Measurements from ENCODE around the gene KRT71.

The KRT71 gene

DNA sequence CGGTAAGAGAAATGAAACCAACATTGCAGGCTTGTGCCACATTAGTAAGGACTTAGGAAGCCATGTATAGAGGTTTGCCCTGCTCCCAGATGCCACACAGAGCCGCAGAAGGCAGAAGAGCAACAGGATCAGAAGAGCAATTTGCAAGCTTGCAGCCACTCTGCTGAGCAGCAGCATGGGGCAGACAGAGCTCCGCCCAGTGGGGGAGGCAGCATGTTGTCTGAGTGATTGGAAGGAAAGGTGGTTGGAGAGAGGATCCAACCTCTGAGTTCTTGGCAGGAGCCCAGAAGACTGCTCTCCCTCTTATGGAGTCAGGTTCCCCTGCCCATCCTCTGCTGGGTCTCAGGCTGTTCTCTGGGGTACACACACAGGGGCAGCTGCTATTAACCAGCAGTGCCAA is 57.6 kb downstream of the KRT71 start:
- no peak overlapping the region for H3K4me3 ChIP-seq (ENCODE audit: low read depth in 1 of 2, low read length in 1 of 2)
- TF ChIP-seq, protein P1, sequence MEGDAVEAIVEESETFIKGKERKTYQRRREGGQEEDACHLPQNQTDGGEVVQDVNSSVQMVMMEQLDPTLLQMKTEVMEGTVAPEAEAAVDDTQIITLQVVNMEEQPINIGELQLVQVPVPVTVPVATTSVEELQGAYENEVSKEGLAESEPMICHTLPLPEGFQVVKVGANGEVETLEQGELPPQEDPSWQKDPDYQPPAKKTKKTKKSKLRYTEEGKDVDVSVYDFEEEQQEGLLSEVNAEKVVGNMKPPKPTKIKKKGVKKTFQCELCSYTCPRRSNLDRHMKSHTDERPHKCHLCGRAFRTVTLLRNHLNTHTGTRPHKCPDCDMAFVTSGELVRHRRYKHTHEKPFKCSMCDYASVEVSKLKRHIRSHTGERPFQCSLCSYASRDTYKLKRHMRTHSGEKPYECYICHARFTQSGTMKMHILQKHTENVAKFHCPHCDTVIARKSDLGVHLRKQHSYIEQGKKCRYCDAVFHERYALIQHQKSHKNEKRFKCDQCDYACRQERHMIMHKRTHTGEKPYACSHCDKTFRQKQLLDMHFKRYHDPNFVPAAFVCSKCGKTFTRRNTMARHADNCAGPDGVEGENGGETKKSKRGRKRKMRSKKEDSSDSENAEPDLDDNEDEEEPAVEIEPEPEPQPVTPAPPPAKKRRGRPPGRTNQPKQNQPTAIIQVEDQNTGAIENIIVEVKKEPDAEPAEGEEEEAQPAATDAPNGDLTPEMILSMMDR (IDR thresholded peaks at IDR 0.05), result no peak
- peaks cover 9% of the 10 kb centered on the region for H3K27me3 ChIP-seq
- H3K4me1 ChIP-seq (ENCODE audit: control insufficient read depth in 1 of 2, insufficient read depth in 1 of 2, low read depth in 1 of 2, low read length in 1 of 2), result no peaks in the 10 kb centered on the region
- no peaks in the 10 kb centered on the region for H3K36me3 ChIP-seq
- H3K9me3 ChIP-seq, result no peaks in the 10 kb centered on the region
- no peak overlapping the region for H3K27ac ChIP-seq

DNA sequence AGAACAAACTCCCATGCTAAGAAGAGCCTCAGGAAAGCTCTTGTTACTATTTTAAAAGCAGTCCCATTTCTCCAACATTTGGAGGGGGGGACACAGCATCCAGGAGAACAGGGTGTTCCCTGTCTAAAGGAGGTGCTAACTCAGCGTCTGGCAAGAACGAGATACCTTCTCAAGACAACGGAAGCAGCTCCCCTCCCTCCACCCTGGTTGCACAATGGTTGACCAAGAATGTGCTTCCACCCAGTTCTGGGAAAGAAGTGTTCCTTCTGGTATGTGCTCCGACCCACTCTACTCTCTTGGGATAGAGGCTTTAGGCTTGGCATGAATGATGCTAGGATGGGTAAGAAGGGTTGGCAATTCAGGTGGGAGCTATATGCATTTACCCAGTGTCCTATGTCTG is 58.4 kb downstream of the KRT71 start:
- Histone ChIP-seq H3K27ac (no peak overlapping the region), H3K9me3 (no peaks in the 10 kb centered on the region), H3K36me3 (no peaks in the 10 kb centered on the region), H3K4me3 (ENCODE audit: low read depth in 1 of 2, low read length in 1 of 2) (no peak overlapping the region), H3K4me1 (ENCODE audit: control insufficient read depth in 1 of 2, insufficient read depth in 1 of 2, low read depth in 1 of 2, low read length in 1 of 2) (no peaks in the 10 kb centered on the region), H3K27me3 (peaks cover 9% of the 10 kb centered on the region)
- TF ChIP-seq, protein P1 (IDR thresholded peaks at IDR 0.05), result no peak

DNA sequence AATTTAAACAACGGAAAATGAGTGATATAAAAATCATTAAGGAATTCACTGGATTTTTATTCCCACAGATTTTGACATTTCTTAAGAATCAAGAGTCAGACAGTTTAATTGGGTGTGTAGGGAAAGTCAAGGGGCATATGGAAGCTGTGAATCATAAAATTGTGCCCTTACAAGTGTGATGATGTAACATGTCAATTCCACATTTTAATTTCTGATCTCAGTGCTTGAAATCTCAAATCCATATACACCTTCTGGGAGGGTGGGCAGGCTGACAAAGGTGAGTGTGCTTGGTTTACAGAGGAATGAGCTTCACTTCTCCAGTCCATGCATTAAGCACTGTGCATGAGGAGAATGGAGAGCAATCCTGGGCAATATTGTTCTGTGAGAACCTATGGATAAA is 58.8 kb downstream of the KRT71 start:
- H3K4me1 ChIP-seq (ENCODE audit: control insufficient read depth in 1 of 2, insufficient read depth in 1 of 2, low read depth in 1 of 2, low read length in 1 of 2), result no peaks in the 10 kb centered on the region

More for the DNA sequence above, 58.8 kb downstream of the KRT71 start:
- Histone ChIP-seq H3K4me3 (ENCODE audit: low read depth in 1 of 2, low read length in 1 of 2) (no peak overlapping the region), H3K9me3 (no peaks in the 10 kb centered on the region), H3K27ac (no peak overlapping the region), H3K27me3 (peaks cover 9% of the 10 kb centered on the region), H3K36me3 (no peaks in the 10 kb centered on the region)
- TF ChIP-seq, protein P1 (IDR thresholded peaks at IDR 0.05), result no peak

Measured in neutrophil (primary cell).